ENCODE measurements around the gene FDXR.

Gene FDXR

GRCh38 chr17:74854792-74855191, 18.0 kb downstream of the FDXR start:
- DNase-seq (ENCODE audit: low read depth, low spot score) = no peak
- Histone ChIP-seq H3K4me3 (ENCODE audit: insufficient read length, low read depth) (no peak overlapping the region), H3K27me3 (ENCODE audit: insufficient read depth, insufficient read length) (peaks cover 91% of the 10 kb centered on the region), H3K4me1 (ENCODE audit: insufficient read depth, insufficient read length) (peaks cover 5% of the 10 kb centered on the region), H3K9me3 (ENCODE audit: insufficient read depth, low read length) (no peaks in the 10 kb centered on the region; the same call in 1 of the 2 replicates), H3K36me3 (ENCODE audit: insufficient read depth, insufficient read length, low read length) (no peaks in the 10 kb centered on the region), H3K9ac (ENCODE audit: insufficient read length, low read depth) (no peak overlapping the region)
- TF ChIP-seq YY1 (IDR thresholded peaks at IDR 0.05; ENCODE audit: insufficient read depth, insufficient read length) (no peak), SUZ12 (IDR thresholded peaks at IDR 0.05; ENCODE audit: extremely low read depth, insufficient read depth, insufficient read length) (no peak), ZNF274 (IDR thresholded peaks at IDR 0.05; ENCODE audit: low read depth, low read length) (no peak)

GRCh38 chr17:74853669-74854068, 19.1 kb downstream of the FDXR start:
- peaks cover 5% of the 10 kb centered on the region for H3K4me1 ChIP-seq (ENCODE audit: insufficient read depth, insufficient read length)
- DNase-seq (ENCODE audit: low read depth, low spot score) = no peak

GRCh38 chr17:74853048-74853397, 19.8 kb downstream of the FDXR start:
- Histone ChIP-seq H3K27me3 (ENCODE audit: insufficient read depth, insufficient read length) (peaks cover 91% of the 10 kb centered on the region), H3K9me3 (ENCODE audit: insufficient read depth, low read length) (no peaks in the 10 kb centered on the region; the same call in 1 of the 2 replicates), H3K4me3 (ENCODE audit: insufficient read length, low read depth) (peak overlapping the region; percentile 51), H3K9ac (ENCODE audit: insufficient read length, low read depth) (peak overlapping the region; percentile 85), H3K4me1 (ENCODE audit: insufficient read depth, insufficient read length) (peaks cover 5% of the 10 kb centered on the region), H3K36me3 (ENCODE audit: insufficient read depth, insufficient read length, low read length) (no peaks in the 10 kb centered on the region)
- TF ChIP-seq YY1 (IDR thresholded peaks at IDR 0.05; ENCODE audit: insufficient read depth, insufficient read length) = no peak
- TF ChIP-seq ZNF274 (IDR thresholded peaks at IDR 0.05; ENCODE audit: low read depth, low read length) = no peak
- no peak for TF ChIP-seq SUZ12 (IDR thresholded peaks at IDR 0.05; ENCODE audit: extremely low read depth, insufficient read depth, insufficient read length)
- DNase-seq (ENCODE audit: low read depth, low spot score) = no peak

More at GRCh38 chr17:74853669-74854068, 19.1 kb downstream of the FDXR start:
- H3K4me3 ChIP-seq (ENCODE audit: insufficient read length, low read depth) = no peak overlapping the region
- H3K27me3 ChIP-seq (ENCODE audit: insufficient read depth, insufficient read length) = peaks cover 92% of the 10 kb centered on the region
- H3K36me3 ChIP-seq (ENCODE audit: insufficient read depth, insufficient read length, low read length) = no peaks in the 10 kb centered on the region
- H3K9ac ChIP-seq (ENCODE audit: insufficient read length, low read depth) = no peak overlapping the region
- H3K9me3 ChIP-seq (ENCODE audit: insufficient read depth, low read length) = no peaks in the 10 kb centered on the region; the same call in 1 of the 2 replicates
- TF ChIP-seq YY1 (IDR thresholded peaks at IDR 0.05; ENCODE audit: insufficient read depth, insufficient read length) = no peak
- no peak for TF ChIP-seq ZNF274 (IDR thresholded peaks at IDR 0.05; ENCODE audit: low read depth, low read length)

- Histone ChIP-seq H3K9ac (ENCODE audit: insufficient read length, low read depth) (peak overlapping the region; percentile 85), H3K9me3 (ENCODE audit: insufficient read depth, low read length) (no peaks in the 10 kb centered on the region; the same call in 1 of the 2 replicates), H3K4me3 (ENCODE audit: insufficient read length, low read depth) (peak overlapping the region; percentile 51), H3K36me3 (ENCODE audit: insufficient read depth, insufficient read length, low read length) (no peaks in the 10 kb centered on the region), H3K4me1 (ENCODE audit: insufficient read depth, insufficient read length) (peaks cover 5% of the 10 kb centered on the region), H3K27me3 (ENCODE audit: insufficient read depth, insufficient read length) (peaks cover 91% of the 10 kb centered on the region)
- DNase-seq (ENCODE audit: low read depth, low spot score) = peak; percentile 72
- TF ChIP-seq SUZ12 (IDR thresholded peaks at IDR 0.05; ENCODE audit: extremely low read depth, insufficient read depth, insufficient read length) (no peak), ZNF274 (IDR thresholded peaks at IDR 0.05; ENCODE audit: low read depth, low read length) (no peak), YY1 (IDR thresholded peaks at IDR 0.05; ENCODE audit: insufficient read depth, insufficient read length) (no peak)
Observed at GRCh38 chr17:74852237-74853047, 20.4 kb downstream of the FDXR start.

DNA sequence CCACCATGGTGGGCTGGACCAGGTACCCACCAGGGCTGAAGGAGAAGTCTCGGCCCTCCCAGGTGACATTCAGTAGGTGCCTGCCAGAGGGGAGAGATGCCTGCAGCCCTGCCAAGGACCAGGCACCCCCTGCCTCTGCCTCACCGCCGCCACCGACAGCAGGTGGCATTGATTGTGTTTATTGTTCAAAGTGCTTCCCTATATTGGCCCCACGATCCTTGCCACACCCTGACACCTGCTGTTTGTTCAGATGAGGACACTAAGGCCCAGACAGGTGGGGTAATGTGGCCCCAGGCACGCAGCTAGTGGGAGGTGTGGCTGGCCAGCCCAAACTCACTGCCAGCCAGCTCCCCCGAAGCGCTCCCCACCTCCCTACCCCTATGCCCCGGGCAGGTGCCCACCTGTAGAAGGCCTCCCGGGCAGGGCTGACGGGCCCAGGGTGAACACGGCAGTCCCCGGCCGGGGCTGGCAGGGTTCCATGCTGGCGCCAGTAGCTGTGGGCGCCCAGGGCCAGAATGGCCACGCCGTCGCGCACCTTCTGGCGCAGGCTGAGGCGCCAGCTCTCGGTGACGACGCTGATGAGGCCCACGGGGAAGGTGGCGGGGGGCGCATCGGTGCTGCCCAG, 21.1 kb downstream of the FDXR start:
- Histone ChIP-seq H3K9ac (ENCODE audit: insufficient read length, low read depth) (no peak overlapping the region), H3K4me1 (ENCODE audit: insufficient read depth, insufficient read length) (peaks cover 6% of the 10 kb centered on the region), H3K4me3 (ENCODE audit: insufficient read length, low read depth) (no peak overlapping the region), H3K36me3 (ENCODE audit: insufficient read depth, insufficient read length, low read length) (no peaks in the 10 kb centered on the region), H3K27me3 (ENCODE audit: insufficient read depth, insufficient read length) (peaks cover 86% of the 10 kb centered on the region), H3K9me3 (ENCODE audit: insufficient read depth, low read length) (no peaks in the 10 kb centered on the region; the same call in 1 of the 2 replicates)
- DNase-seq (ENCODE audit: low read depth, low spot score) = no peak
- TF ChIP-seq ZNF274 (IDR thresholded peaks at IDR 0.05; ENCODE audit: low read depth, low read length) (no peak), YY1 (IDR thresholded peaks at IDR 0.05; ENCODE audit: insufficient read depth, insufficient read length) (no peak), SUZ12 (IDR thresholded peaks at IDR 0.05; ENCODE audit: extremely low read depth, insufficient read depth, insufficient read length) (no peak)

GRCh38 chr17:74850914-74851313, 21.9 kb downstream of the FDXR start:
- Histone ChIP-seq H3K9ac (ENCODE audit: insufficient read length, low read depth) (no peak overlapping the region), H3K27me3 (ENCODE audit: insufficient read depth, insufficient read length) (peaks cover 89% of the 10 kb centered on the region), H3K4me1 (ENCODE audit: insufficient read depth, insufficient read length) (peaks cover 8% of the 10 kb centered on the region), H3K36me3 (ENCODE audit: insufficient read depth, insufficient read length, low read length) (no peaks in the 10 kb centered on the region), H3K4me3 (ENCODE audit: insufficient read length, low read depth) (no peak overlapping the region), H3K9me3 (ENCODE audit: insufficient read depth, low read length) (no peaks in the 10 kb centered on the region; the same call in 1 of the 2 replicates)
- TF ChIP-seq YY1 (IDR thresholded peaks at IDR 0.05; ENCODE audit: insufficient read depth, insufficient read length) (no peak), SUZ12 (IDR thresholded peaks at IDR 0.05; ENCODE audit: extremely low read depth, insufficient read depth, insufficient read length) (no peak), ZNF274 (IDR thresholded peaks at IDR 0.05; ENCODE audit: low read depth, low read length) (no peak)
- DNase-seq (ENCODE audit: low read depth, low spot score) = no peak

GRCh38 chr17:74850310-74850709, 22.5 kb downstream of the FDXR start:
- H3K36me3 ChIP-seq (ENCODE audit: insufficient read depth, insufficient read length, low read length) = no peaks in the 10 kb centered on the region
- H3K9ac ChIP-seq (ENCODE audit: insufficient read length, low read depth) = no peak overlapping the region
- no peak overlapping the region for H3K4me3 ChIP-seq (ENCODE audit: insufficient read length, low read depth)
- peaks cover 89% of the 10 kb centered on the region for H3K27me3 ChIP-seq (ENCODE audit: insufficient read depth, insufficient read length)
- H3K9me3 ChIP-seq (ENCODE audit: insufficient read depth, low read length) = no peaks in the 10 kb centered on the region; the same call in 1 of the 2 replicates
- H3K4me1 ChIP-seq (ENCODE audit: insufficient read depth, insufficient read length) = peaks cover 8% of the 10 kb centered on the region
- no peak for DNase-seq (ENCODE audit: low read depth, low spot score)
- TF ChIP-seq ZNF274 (IDR thresholded peaks at IDR 0.05; ENCODE audit: low read depth, low read length) (no peak), YY1 (IDR thresholded peaks at IDR 0.05; ENCODE audit: insufficient read depth, insufficient read length) (no peak), SUZ12 (IDR thresholded peaks at IDR 0.05; ENCODE audit: extremely low read depth, insufficient read depth, insufficient read length) (no peak)
